NCI-H1436 (cell line): ENCODE data around the gene DDOST.
"Not testable (repeated sequence)": the region's sequence is repeated elsewhere in the genome, so short reads cannot be mapped to it uniquely, and the experiment has no call there.

ENCODE experiments used
- DNase-seq: peaks from one replicate; lab custom pipeline; 2025; lab: John Stamatoyannopoulos, UW

The DDOST gene

DNA sequence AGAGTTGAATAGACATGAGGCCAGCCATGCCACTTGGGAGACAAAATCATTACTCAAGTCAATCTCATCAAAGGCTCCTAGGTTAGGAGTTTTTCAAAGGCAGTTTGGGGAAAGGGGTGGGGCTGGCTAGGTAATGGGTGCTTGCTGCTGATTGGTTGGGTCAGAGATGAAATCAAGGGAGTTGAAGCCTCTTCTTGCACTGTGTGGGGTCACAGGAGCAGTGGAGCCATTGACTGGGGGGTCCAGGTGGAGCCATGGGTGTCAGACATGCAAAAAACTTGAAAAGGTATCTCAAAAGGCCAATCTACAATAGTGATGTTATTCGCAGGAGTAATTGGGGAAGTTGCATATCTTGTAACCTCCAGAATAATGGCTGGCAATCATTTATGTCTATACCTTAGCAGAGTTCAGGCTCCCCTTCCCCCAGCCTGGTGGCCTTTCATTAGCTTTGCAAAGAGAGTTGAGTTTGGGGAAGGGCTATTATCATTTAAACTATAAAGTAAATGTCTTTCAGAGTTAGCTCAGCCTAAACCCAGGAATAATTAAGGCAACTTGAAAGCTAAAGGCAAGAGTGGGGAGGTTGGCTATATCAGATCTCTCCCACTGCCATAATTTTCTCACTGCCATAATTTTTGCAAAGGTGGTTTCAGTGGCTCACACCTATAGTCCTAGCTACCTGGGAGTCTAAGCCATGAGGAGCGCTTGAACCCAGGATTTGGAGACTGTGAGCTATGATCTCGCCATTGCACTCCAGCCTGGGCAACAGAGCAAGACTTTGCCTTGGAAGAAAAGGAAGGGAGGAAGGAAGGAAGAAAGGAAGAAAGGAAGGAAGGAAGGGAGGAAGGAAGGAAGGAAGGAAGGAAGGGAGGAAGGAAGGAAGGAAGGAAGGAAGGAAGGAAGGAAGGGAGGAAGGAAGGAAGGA is 35.7 kb downstream of the DDOST start:
- no peak for DNase-seq

DNA sequence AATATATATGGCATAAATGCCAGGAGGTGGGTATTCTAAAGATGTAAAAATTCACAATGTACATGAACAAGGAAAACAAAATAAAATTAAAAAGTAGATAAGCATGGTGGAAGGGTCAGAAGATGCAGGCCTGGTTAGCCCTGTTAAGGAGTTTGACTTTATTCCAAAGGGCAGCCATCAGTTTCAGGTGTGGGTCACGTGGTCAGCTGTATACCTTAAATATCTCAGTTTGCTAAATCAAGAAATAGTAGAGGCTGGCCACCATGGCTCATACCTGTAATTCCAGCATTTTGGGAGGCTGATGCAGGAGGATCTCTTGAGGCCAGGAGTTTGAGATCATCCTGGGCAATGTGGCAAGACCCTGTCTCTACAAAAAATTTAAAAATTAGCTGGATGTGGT is 36.5 kb downstream of the DDOST start:
- DNase-seq, result no peak

DNA sequence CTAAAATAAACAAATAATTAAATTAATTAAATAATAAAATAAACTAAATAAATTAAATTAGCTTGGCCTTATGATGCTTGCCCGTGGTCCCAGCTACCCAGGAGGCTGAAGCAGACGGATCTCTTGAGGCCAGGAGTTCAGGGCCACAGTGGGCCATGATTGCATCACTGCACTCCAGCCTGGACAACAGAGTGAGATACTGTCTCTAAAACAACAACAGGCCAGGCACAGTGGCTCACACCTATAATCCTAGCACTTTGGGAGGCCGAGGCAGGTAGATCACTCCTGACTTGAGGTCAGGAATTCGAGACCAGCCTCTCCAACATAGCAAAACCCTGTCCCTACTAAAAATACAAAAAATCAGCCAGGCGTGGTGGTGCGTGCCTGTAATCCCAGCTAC is 40.2 kb downstream of the DDOST start:
- DNase-seq, result no peak

DNA sequence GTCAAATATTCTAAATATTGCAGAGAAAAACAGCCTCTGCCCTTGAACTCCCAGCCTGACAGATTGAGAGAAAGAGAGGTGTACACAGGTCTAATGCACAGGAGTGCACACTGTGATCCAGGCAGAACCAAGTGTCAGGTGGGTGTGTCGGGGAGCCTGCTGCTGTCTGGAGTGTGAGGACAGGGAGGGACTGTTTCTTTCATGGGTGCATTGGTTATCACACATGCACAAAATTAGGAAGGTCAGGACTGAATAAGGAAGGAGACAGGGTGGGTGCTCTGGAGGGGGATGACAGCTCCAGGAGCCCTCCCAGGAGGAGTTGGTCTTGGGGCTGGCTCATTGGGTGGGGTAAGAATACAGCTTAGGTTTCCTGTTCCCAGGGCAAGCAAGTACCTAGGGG is 41.2 kb downstream of the DDOST start:
- DNase-seq, result no peak

DNA sequence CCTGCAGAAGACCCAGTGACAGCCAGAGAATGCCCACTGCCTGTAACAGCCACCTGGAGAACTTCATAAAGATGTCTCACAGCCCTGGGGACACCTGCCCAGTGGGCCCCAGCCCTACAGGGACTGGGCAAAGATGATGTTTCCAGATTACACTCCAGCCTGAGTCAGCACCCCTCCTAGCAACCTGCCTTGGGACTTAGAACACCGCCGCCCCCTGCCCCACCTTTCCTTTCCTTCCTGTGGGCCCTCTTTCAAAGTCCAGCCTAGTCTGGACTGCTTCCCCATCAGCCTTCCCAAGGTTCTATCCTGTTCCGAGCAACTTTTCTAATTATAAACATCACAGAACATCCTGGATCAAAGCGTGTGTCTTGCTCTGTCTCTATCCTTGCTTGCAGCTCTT is 42.6 kb downstream of the DDOST start:
- DNase-seq, result no peak

DNA sequence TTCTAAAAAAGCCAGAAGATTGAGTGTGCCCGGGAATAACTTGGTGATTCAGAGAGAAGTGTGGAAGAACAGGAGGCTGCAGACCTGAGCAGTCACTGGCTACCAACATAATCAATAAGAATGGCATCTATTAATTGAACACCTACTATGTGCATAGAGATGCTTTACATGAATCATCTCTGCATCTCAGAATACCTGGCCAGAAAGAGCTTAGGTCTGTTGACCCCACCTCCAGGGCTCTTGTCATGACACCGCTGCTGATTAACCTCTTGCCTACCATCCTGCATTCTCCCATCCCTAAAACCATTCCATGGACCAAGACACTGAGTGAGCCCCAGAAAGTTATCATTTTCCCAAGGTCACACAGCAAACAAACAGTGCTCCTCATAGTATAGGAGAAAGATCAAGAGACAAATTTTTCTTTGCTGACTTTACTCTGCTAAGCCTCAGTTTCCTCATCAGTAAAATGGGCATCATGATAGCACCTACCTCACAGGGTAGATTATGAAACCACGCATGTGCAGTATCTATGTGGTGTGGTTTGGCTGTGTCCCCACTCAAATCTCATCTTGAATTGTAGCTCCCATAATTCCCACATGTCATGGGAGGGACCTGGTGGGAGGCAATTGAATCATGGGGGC is 44.2 kb downstream of the DDOST start:
- DNase-seq, result no peak

DNA sequence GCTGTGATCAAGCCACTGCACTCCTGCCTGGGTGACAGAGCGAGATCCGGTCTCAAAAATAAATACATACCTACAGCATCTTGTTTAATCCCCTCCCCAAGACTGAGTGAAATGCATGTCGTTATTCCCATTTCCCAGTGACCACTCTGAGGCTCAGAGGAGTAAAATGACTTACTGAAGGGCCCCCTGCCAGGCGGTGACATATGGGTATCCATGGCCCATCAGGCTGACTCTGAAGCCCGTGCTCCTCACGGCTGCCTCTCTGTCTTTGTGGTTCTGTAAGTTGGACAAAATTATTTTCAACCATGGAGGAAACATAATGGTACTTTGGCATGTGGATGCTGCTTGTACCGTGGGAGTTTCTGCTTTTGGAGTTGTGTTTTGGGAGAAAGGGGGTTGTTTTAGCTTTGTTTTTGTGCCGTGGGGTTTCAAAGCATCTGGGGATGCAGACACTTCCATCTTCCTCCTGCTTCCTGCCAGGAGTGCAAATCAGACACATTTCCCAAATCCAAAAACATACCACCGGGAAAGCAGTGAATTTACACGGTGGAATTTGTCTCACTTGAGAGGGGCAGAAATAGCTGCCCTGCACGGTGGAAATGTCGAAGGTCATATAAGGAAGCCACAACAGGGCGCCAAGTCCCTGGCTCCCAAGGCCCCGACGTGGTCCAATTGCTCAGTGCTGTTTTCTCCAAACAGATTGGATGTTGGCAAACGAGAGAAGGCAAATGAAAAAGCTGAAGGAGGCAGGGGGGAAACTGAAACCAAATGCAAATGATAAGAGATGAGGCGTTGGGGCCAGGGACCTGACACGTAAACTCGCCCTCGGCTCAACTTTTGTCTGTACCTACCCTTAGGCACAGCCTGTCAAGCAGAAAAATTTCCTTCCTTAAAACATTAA is 45.0 kb downstream of the DDOST start:
- DNase-seq, result no peak

DNA sequence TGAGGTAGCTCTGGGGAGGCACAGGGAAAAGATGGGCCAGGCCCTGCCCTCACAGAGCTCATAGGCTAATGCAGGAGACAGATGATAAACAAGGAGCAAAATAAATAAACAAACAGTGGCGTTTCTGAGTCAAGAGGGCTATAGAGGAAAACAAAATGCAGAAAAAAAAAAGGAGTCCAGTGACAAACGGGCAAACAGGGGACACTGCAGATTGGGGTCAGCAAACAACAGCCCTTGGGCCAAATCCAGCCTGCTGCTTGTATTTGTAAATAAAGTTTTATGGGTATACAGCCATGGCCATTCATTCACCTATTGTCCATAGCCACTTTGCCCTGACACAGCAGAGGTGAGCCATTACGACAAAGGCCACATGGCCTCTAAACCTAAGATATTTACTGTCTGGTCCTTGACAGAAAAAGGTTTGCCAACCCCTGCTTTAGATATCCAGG is 47.0 kb downstream of the DDOST start:
- no peak for DNase-seq

DNA sequence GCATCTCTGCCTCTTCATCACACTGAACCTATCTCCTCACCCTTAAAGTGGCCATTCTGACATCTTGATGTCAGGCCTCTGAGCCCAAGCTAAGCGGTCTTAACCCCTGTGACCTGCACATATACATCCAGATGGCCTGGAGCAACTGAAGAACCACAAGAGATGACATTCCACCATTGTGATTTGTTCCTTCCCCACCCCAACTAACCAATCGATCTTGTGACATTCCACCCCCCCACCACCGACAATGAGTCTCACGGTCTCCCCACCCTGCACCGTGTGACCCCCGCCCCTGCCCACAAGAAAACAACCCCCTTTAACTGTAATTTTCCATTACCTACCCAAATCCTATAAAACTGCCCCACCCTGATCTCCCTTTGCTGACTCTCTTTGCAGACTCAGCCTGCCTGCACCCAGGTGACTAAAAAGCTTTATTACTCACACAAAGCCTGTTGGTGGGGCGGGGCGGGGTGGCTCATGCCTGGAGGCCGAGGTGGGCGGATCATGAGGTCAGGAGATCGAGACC is 48.9 kb downstream of the DDOST start:
- DNase-seq, result no peak

DNA sequence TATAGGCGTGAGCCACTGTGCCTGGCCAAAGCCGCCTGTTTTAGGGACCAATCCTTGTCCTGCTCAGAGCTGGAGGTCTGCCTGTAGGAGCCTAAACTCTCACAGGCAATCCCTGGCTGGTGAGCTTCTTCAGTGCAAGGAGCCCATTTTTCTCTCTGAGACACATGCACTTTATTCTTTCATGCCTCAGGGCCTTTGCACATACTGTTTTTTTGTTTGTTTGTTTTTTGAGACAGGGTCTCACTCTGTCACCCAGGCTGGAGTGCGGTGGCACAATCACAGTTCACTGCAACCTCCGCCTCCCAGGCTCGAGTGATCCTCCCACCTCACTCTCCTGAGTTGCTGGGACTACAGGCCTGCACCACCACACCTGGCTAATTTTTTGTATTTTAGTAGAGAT is 49.5 kb downstream of the DDOST start:
- DNase-seq, result no peak

DNA sequence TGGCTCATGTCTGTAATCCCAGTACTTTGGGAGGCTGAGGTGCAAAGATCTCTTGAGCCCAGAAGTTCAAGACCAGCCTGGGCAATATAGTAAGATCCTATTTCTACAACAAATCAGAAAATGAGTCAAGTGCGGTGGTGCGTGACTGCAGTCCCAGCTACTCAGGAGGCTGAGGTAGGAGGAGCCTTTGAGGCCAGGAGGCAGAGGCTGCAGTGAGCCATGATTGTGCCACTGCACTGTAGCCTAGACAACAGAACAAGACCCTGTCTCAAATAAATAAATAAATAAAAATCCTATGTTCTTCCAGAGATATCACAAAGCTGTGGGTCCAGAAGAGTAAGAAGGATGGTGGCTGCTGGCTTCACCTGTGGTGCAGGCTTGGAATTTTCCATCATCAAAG is 50.2 kb downstream of the DDOST start:
- DNase-seq, result no peak

DNA sequence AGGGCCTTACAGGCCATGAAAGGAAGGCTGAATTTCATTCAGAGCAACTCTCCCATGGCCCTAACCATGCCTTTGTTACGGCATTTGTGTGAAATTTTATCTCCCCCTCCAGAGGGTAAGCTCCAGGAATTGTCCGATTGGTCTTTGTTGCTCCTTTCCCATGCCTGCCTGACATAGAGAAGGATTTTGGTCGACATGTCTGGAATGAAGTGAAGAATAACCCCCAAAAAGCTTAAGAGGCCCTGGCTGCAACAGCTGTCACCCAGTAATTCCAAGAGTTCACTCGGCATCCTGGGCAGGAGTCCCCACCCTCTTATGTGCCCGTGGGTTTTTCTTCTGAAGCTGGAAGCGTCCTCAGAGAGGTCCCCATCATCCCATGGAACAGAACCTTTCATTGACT is 51.6 kb downstream of the DDOST start:
- DNase-seq, result no peak

DNA sequence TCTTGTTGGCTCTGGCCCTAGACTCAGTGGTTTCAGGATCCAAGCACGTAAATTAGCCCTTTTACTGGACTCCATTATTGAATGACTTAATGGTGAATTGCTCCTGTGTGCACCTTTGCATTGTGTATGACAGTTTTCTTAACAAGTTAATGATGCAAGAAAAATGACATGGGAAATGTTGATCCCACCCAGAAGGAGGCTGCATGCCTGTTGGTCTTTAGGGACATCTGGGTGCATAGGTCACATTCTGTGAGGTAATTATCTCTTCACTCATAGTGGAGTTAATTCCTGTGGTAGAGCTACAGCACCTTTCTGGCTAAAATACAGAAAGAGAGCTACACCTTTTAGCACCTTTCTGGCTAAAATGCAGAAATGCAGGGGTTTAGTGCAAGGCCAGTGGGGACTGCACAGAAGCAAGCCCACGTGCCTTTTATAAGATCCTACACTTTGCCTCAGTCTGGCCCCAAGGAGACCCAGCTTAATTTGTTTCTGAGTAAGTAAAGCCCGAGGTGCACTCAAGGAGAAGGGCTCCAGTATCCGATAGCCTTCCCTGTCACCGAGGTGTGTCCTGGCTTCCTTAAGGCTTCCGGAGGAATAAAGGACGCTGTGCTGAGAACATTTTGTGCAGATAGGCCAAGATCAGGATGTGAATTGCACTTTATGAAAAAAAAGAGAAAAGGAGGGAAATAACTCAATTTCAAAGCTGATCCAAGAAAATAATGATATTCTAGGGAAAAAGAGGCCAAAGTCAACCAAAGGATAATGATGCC is 54.2 kb downstream of the DDOST start:
- DNase-seq, result not testable (repeated sequence)

DNA sequence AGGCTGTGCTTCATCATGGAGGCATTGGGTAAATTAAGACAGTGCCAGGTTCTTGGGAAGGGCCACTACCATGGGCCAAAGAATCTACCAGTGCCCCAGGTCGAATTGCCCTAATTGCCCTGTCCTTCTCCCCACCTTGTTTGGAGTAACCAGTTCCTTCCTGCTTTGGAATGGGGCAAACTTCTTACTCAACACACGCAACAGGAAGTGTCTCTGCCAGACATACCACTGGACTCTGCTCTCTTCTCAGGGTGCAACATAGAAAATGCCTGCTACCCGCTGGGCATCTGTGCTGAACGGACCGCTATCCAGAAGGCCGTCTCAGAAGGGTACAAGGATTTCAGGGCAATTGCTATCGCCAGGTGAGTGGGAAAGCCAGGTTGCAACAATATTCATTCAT is 56.5 kb downstream of the DDOST start:
- no peak for DNase-seq

DNA sequence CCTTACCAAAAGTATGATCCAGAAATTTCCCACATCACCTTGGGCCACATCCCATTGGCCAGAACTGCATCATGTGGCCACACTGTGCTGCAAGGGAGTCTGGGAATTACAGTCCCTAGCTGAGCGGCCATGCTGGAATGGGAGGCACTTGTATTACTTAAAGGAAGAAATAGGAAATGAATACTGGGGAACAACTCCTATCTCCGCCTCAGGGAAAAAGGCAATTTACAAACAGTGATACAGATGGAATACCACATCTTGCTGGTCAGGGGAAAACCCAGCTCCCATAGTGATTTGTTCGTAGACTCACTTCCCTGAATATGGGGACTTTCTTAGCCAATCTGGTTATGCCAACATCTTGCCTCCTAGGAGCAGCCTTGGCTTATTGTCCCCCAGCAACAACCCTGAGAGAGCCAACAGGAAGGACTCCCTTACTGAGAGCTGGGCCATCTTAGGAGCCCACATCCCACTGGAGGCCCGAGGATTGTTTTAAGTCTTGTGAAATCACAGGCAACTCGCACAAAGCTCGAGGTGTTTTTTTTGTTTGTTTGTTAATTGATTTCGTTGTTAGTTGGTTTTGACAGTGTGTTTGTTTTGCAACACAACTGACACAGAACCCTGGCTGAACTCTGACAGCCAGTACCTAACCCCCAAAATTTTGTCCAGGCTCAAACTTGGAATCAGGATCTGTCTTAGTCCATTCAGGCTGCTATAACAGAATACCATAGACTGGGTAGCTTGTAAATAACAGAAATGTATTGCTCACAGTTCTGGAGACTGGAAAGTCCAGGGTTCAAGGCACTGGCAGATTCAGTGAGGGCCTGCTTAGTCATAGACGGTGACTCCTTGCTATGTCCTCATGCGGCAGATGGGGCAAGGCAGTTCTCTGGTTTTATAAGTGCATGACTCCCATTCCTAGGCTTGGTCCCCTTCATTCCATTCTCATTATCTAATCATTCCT is 57.4 kb downstream of the DDOST start:
- DNase-seq, result no peak

DNA sequence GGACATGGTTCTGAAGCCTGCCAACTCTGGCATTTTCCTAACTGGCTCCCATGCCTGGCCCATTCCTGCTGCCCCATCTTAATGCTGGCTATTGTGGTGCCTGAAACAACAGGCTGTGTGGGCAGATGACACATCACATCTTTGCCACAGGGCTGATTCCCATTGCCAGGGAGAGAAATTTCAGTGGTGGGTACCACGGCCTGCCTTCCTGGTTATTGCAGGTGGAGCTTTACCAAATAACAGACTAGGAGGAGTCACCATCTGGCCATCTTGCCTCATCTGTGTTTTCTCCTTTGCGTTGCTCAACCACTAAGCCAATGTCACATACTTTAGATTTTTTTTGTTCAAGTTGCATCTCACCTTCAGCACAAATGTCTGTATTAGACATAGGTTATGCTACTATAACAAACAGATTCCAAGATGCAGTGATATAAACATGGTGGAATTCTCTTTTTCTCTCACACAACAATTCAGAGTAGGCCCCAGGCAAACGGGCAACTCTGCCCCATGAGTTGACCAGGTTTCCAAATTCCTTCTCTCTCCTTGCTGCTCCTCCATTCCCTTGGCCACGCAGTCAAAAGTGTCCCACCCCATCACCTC is 58.2 kb downstream of the DDOST start:
- no peak for DNase-seq
